MV-4-11 (cell line): ENCODE results near the gene ABCA3.

Experiments used
- DNase-seq: peaks from one replicate; lab custom pipeline; 2025; lab: John Stamatoyannopoulos, UW

The ABCA3 gene

GRCh38 chr16:2350500-2350899, 10.0 kb upstream of the ABCA3 start:
- no peak for DNase-seq

DNA sequence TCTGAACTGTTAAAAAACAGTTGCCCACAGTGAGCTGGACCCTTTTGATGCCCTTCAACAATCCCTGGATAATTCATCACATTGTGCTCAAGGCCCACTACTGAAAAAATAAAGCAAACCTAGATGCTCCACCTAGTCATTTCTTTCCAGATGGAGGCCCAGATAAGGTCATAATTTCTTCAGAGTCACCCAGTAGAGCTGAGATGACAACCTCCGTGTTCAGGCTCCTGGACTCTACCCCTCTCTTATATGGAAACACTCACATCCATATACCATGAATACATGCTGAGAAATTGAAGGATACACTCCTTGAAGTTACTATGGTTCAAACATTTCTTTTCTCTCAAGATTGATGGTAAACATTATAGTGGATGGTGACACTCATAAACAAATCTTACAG, 2.7 kb upstream of the ABCA3 start:
- no peak for DNase-seq

- no peak for DNase-seq
Measured at GRCh38 chr16:2341456-2342447, 1.2 kb upstream of the ABCA3 start.

- DNase-seq = no peak
Measured at GRCh38 chr16:2339521-2340484, 725 bp downstream of the ABCA3 start.

DNA sequence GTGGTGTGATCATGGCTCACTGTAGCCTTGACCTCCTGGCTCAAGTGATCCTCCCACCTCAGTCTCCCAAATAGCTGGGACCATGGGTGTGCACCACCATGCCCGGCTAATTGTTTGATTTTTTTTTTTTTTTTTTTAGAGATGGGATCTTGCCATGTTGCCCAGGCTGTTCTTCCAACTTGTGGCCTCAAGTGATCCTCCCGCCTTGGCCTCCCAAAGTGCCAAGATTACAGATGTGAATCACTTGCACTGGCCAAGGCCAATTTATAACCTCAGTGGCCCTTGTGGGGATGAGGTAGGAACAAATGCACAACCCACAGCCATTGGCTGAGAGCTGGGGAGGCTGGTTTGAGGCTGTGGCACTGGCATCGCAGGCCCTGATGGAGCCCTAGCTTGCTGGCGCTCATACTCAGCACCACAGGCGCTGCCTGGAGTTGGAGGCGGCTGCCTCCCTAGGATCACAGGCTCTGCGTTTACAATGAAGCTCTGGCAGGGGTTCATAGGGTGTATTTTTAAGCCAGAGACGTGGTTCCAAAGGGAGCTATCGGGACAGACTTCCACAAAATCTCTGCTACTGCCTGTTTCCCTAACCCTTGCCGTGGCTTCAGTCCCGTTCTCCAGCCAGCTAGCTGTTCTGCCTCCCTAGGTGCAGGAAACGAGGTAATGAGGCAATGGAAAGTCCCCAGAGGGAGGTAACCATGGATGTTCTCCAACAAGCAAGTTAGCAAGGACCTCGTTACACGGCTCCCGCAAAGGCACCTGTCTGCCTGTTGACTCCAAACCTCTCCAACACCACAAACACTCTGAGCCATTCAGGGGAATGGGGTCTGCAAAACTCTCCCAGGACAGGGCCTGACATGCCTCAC, 2.9 kb downstream of the ABCA3 start:
- no peak for DNase-seq

GRCh38 chr16:2335286-2335895, 5.1 kb downstream of the ABCA3 start:
- DNase-seq = no peak

- DNase-seq = no peak
Measured at GRCh38 chr16:2333772-2334379, 6.7 kb downstream of the ABCA3 start.

DNA sequence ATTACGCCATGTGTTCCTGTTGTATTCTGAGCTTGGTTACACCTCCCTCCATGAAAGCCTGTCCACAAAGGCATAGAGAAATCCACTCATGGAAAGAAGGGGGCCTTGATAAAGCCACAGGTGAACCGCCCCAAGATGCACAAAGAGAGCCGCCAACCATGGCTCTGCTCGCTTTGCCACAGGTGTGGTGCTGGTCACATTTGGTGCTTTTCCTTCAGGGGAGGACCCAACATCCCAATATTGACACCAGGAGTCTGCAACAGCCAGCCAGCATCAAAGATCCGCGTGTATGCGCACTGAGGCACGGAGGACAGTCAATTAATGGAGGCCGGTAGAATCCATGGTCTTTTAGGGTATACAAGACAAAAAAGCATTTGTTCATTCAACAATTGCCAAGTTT, 7.3 kb downstream of the ABCA3 start:
- DNase-seq = no peak

DNA sequence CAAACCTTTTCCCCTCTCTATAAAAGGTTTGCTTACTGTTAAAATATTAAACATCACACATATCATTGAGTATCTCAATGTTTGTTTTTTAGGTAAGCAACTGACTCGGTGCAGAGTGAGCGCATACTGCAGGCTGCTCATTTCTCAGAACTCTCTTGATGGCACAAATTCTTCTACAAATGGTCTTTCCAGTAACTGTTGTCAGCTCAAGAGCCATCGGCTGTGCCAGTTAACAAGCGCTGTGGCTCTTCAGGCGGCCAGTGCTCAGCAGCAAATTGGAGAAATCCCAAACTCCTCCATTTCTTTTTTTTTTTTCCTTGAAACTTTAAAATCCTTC, 8.6 kb downstream of the ABCA3 start:
- DNase-seq = no peak

GRCh38 chr16:2331199-2331930, 9.2 kb downstream of the ABCA3 start:
- no peak for DNase-seq

- DNase-seq = no peak
Measured at GRCh38 chr16:2329532-2329931, 11.0 kb downstream of the ABCA3 start.

DNA sequence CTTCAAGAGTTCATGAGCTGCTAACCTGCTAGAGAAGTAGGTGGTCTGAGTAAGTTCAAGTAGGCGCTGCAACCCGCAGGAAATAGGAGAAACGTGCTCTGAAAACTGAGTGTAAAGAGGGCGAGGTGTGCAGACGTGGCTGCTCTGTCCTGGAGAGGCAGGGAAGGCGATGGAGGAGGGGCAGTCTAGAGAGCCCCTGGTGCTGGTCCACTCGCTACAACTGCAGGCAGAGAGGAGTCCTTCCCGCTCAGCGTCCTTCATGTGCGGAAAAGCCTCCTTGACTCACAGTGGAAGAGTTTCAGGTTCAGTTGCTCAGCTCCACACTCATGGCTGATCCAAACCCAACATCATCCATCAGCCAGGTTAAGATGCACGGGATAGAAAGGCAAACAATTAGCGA, 12.1 kb downstream of the ABCA3 start:
- DNase-seq = no peak

DNA sequence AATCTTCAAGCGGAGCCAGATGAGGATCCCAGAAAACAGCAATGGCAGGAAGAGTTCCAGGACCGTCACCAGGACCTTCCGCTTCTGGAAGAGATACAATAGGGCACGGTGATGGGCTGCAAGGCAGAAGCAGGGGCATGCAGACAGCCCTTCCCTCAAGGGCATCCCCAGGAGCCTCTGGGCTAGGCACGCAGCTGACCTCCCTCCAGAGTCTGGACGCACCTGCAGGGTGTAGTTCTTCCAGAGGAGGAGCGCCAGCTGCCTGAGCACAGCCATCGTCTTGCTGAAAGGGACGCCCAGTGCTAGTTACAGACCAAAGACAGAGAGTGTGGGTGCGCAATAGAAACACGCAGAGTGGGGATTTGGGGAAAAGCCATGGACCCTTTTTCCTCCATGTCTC, 14.3 kb downstream of the ABCA3 start:
- DNase-seq = no peak

GRCh38 chr16:2325791-2326190, 14.7 kb downstream of the ABCA3 start:
- no peak for DNase-seq

GRCh38 chr16:2325181-2325580, 15.3 kb downstream of the ABCA3 start:
- DNase-seq = no peak

DNA sequence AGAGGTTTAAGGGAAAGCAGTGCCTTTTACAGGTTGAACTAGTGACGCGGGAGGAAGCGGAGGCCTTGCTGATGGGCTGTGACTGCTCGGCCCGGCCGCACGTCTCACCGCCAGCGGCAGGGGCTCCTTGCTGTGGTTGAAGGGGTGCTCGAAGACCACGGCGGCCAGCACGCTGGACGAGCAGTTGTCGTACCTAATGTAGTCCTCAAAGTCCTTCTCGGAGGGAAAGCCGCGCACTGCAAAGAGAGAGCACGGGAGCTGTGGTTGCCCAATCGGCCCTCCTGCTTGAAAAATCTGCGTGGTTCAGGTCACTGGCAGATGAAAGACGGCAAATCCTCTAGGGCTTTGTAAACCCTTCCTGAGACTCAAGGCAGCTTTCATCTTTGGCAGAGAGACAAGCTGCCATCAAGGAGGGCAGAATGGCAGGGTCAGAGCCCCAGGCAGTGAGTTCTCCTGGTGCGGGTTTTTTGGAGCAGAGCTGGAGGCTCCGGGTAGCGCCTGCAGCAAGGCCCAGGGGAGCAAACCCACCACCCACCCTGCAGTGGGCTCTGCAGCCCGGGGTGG, 16.1 kb downstream of the ABCA3 start:
- DNase-seq = no peak

DNA sequence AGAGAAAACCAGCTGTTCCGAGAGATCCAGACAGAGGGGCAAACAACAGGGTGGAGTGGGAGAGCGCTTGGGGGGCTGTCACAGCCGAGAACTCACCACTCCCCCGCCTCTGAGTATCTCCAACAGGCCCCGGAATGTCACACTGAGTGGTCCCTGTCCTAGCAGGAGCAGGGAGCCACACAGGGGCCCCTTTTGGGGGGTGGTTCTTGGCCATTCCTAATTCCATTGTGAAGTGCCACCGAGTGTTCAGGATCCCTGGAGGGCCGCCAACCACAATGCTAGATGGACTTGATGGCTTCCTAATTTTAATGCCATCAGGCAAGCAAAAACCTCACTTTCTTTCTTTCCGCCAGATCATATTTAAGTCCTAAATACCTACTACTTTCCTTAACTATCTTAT, 16.8 kb downstream of the ABCA3 start:
- no peak for DNase-seq

GRCh38 chr16:2319606-2320005, 20.9 kb downstream of the ABCA3 start:
- DNase-seq = no peak

DNA sequence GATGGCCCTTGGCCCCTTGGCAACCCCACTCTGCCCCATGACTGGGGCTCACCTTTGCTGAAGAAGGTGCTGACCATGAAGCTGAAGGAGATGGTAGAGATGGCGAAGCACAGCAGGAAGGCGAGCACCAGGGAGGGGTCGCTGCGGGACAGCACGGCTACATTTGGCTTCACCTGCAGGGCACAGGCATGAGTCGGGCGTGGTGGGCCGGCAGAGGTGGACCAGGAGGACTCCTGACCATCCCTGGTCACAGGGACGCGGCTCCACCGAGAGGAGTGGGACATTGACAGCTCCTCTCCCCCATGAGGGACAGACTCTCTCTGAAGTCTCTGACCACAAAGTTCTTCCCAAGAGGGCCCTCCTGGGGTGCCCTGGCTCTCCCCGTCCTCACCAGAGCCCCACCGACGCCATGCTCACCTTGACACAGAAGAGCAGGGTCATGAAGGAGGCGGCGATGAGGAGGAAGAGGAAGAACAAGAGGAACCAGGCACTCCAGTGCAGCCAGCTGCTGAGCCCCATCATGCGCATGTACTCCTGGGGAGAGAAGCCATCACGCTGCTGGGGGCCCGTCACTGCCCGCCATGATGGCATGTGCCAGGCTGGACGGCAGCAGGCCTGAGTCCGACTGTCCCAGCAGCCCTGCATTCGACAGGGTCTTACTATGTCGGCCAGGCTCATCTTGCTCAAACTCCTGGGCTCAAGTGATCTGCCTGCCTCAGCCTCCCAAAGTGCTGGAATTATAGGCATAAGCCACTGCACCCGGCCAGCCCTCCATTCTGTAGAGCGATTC, 23.1 kb downstream of the ABCA3 start:
- DNase-seq = no peak
